PC-9 (cell line): ENCODE measurements around the gene METTL27. TPM values are rescaled to one million over a fixed set of nuclear protein-coding genes. Genes with fewer than 3 reads are reported as not detected.

Experiments
- BruUV-seq: library from RNA; stranded (reverse); fragments of 400-500 nt; replicated peaks from 2 replicates; lab custom pipeline; 2021; lab: Mats Ljungman, UMichigan
- CTCF ChIA-PET: fragments of 300-600 bp; sonication (Branson Sonifier 250); formaldehyde crosslinking; loops from one replicate; lab custom pipeline; 2022; ENCODE audit warnings: antibody characterized with exemption; lab: Charles Lee
- POLR2A ChIA-PET: fragments of 300-600 bp; sonication (Branson Sonifier 250); formaldehyde crosslinking; loops from one replicate; lab custom pipeline; 2022; ENCODE audit warnings: antibody characterized with exemption; ENCODE audit not compliant: unreplicated experiment; lab: Charles Lee
- DNase-seq, 2 experiments: peaks; one replicate each; pipeline versions ENCODE4 v3.0.0 to v3.0.0-alpha.2; 2015 to 2022; ENCODE audit warnings: mixed read lengths in 1 of 2
- H2AFZ ChIP-seq: fragments of 200-600 bp; sonication (generic); 2 replicates; pipeline ENCODE4 v1.8.1; 2017; ENCODE audit warnings: antibody characterized with exemption
- H3F3A ChIP-seq: fragments of 200-600 bp; sonication (generic); 2 replicates; pipeline ENCODE4 v1.8.1; 2017; ENCODE audit warnings: antibody characterized with exemption, mild to moderate bottlenecking, low read depth; ENCODE audit not compliant: insufficient read depth
- H3K27ac ChIP-seq: fragments of 200-600 bp; sonication (generic); 2 replicates; pipeline ENCODE4 v1.6.1; 2016; ENCODE audit warnings: mixed run types
- H3K27me3 ChIP-seq: fragments of 200-600 bp; sonication (generic); 2 replicates; pipeline ENCODE4 v1.6.1; 2016; ENCODE audit warnings: low read depth, mixed run types; ENCODE audit not compliant: insufficient read depth
- H3K36me3 ChIP-seq: fragments of 200-600 bp; sonication (generic); 2 replicates; pipeline ENCODE4 v1.6.1; 2016; ENCODE audit warnings: low read depth, mixed run types
- H3K4me1 ChIP-seq: fragments of 200-600 bp; sonication (generic); replicated peaks from 2 replicates; pipeline ENCODE4 v1.6.1; 2016; ENCODE audit warnings: mixed run types; ENCODE audit not compliant: insufficient read depth
- H3K4me2 ChIP-seq: fragments of 200-600 bp; sonication (generic); 2 replicates; pipeline ENCODE4 v1.6.1; 2017; ENCODE audit warnings: mixed run types
- H3K4me3 ChIP-seq: fragments of 200-600 bp; sonication (generic); 2 replicates; pipeline ENCODE4 v1.6.1; 2016; ENCODE audit warnings: mixed run types
- H3K79me2 ChIP-seq: fragments of 200-600 bp; sonication (generic); 2 replicates; pipeline ENCODE4 v1.6.1; 2017; ENCODE audit warnings: low read depth, mixed run types
- H3K9me2 ChIP-seq: fragments of 200-600 bp; sonication (generic); 2 replicates; pipeline ENCODE4 v1.8.1; 2017; ENCODE audit warnings: mild to moderate bottlenecking; ENCODE audit not compliant: insufficient read depth
- H3K9me3 ChIP-seq: fragments of 200-600 bp; sonication (generic); 2 replicates; pipeline ENCODE4 v1.8.1; 2016; ENCODE audit warnings: low read depth; ENCODE audit not compliant: insufficient read depth
- H4K20me1 ChIP-seq: fragments of 200-600 bp; sonication (generic); 2 replicates; pipeline ENCODE4 v1.8.1; 2017; ENCODE audit not compliant: insufficient read depth
- EZH2 ChIP-seq: fragments of 200-600 bp; sonication (generic); IDR thresholded peaks from 2 replicates; pipeline ENCODE4 v1.8.0; 2017; ENCODE audit warnings: antibody characterized with exemption, low read depth
- intact Hi-C: fragments of 100-400 bp; cut with micrococcal nuclease; formaldehyde crosslinking; loops from one replicate; pipeline ENCODE4 v1.10.0; 2022; ENCODE audit not compliant: unreplicated experiment
- total RNA-seq: library from RNA; stranded (reverse); gene quantifications from 2 replicates; pipeline ENCODE4 v1.2.3, GENCODE V29; 2021
- TF ChIP-seq, protein P1 (sequence below): fragments of 200-600 bp; sonication (generic); conservative IDR thresholded peaks from 2 replicates; pipeline ENCODE4 v1.6.1; 2017; ENCODE audit warnings: mixed run types, antibody characterized with exemption, mild to moderate bottlenecking, moderate library complexity

Gene METTL27
- total RNA-seq, 1 experiment from 2014 or later, result 23.2 TPM

GRCh38 chr7:73851410-73852338, 9.4 kb upstream of the METTL27 start:
- no TSS peak for BruUV-seq
- H3K4me1 ChIP-seq, result peaks cover 57% of the 10 kb centered on the region
- no peak overlapping the region for H2AFZ ChIP-seq
- H3K36me3 ChIP-seq, result no peaks in the 10 kb centered on the region
- no peaks in the 10 kb centered on the region for H3K9me3 ChIP-seq
- no peaks in the 10 kb centered on the region for H3K27me3 ChIP-seq
- H4K20me1 ChIP-seq, result no peaks in the 10 kb centered on the region
- TF ChIP-seq, protein P1, sequence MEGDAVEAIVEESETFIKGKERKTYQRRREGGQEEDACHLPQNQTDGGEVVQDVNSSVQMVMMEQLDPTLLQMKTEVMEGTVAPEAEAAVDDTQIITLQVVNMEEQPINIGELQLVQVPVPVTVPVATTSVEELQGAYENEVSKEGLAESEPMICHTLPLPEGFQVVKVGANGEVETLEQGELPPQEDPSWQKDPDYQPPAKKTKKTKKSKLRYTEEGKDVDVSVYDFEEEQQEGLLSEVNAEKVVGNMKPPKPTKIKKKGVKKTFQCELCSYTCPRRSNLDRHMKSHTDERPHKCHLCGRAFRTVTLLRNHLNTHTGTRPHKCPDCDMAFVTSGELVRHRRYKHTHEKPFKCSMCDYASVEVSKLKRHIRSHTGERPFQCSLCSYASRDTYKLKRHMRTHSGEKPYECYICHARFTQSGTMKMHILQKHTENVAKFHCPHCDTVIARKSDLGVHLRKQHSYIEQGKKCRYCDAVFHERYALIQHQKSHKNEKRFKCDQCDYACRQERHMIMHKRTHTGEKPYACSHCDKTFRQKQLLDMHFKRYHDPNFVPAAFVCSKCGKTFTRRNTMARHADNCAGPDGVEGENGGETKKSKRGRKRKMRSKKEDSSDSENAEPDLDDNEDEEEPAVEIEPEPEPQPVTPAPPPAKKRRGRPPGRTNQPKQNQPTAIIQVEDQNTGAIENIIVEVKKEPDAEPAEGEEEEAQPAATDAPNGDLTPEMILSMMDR, result 0 out of 2 replicates have a peak, but pooled peaks have one; percentile 11
- TF ChIP-seq EZH2, result no peak
- ChIA-PET POLR2A (interaction anchor here (0.7 to 1.4 kb wide), 7 partner anchors 10 to 549 kb away, joined by 4 to 49 read pairs (median 9); partner anchors contain the start of gene METTL27), CTCF (interaction anchor here (0.7 to 1.2 kb wide), 5 partner anchors 9 to 220 kb away, joined by 3 to 11 read pairs (median 4); partner anchors contain the start of gene METTL27)
- H3K27ac ChIP-seq, result peak overlapping the region; percentile 99
- H3K79me2 ChIP-seq, result no peaks in the 10 kb centered on the region
- intact Hi-C loops, result loop anchor here (1.0 kb wide), 6 partner anchors 24 to 108 kb away; partner anchors contain the start of gene CLDN3
- H3K9me2 ChIP-seq, result no peaks in the 10 kb centered on the region
- H3K4me2 ChIP-seq, result peak overlapping the region; percentile 75
- DNase-seq, result peak; percentile 65 to 99
- peaks cover 42% of the 10 kb centered on the region for H3F3A ChIP-seq
- H3K4me3 ChIP-seq, result peak overlapping the region; percentile 22; the same call in 1 of the 2 replicates

DNA sequence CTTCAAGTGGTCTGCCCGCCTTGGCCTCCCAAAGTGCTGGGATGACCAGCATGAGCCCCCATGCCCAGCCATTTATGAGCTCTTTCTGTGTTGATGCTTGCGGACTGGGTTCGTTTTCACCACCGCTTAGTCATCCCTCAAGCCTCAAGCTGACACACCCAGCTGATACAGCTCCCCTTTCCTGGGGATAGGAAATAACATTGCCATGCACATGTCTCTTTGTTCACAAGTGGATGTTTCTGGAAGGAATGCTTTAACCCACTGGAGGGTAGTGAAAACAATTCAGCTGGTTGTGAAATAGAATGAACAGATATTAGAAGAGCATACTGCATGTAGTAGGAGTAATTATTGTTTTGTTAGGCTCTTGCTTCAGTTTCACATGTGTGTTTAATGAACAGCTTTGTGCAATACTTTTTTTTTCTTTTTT, 8.5 kb upstream of the METTL27 start:
- peaks cover 40% of the 10 kb centered on the region for H3F3A ChIP-seq
- no peak overlapping the region for H2AFZ ChIP-seq
- peak; percentile 73 to 95 for DNase-seq
- TF ChIP-seq, protein P1, result no peak
- TF ChIP-seq EZH2, result no peak
- H3K4me2 ChIP-seq, result peak overlapping the region; percentile 75
- no peaks in the 10 kb centered on the region for H4K20me1 ChIP-seq
- no peaks in the 10 kb centered on the region for H3K27me3 ChIP-seq
- H3K4me1 ChIP-seq, result peaks cover 56% of the 10 kb centered on the region
- no peaks in the 10 kb centered on the region for H3K9me2 ChIP-seq
- intact Hi-C loops, result loop anchor here (1.0 kb wide), 7 partner anchors 20 to 107 kb away; partner anchors contain the start of genes CLDN3 and CLDN4
- BruUV-seq, result no TSS peak
- ChIA-PET CTCF (interaction anchor here (1.1 to 1.2 kb wide), 3 partner anchors 8 to 116 kb away, joined by 3 to 11 read pairs (median 11); partner anchors contain the start of gene METTL27), POLR2A (interaction anchor here (0.5 to 1.4 kb wide), 15 partner anchors 9 to 550 kb away, joined by 4 to 49 read pairs (median 9); partner anchors contain the start of genes ABHD11 and METTL27)
- H3K79me2 ChIP-seq, result no peaks in the 10 kb centered on the region
- peak overlapping the region; percentile 22; the same call in 1 of the 2 replicates for H3K4me3 ChIP-seq
- no peaks in the 10 kb centered on the region for H3K36me3 ChIP-seq
- H3K9me3 ChIP-seq, result no peaks in the 10 kb centered on the region
- H3K27ac ChIP-seq, result peak overlapping the region; percentile 99
